AML-193 (cell line): ENCODE measurements around the gene CEP350.
"Not testable (repeated sequence)": the region's sequence is repeated elsewhere in the genome, so short reads cannot be mapped to it uniquely, and the experiment has no call there.

Experiments used
- DNase-seq, 2 experiments: peaks; one replicate each; lab custom pipeline; 2025; lab: John Stamatoyannopoulos, UW

Gene CEP350

DNA sequence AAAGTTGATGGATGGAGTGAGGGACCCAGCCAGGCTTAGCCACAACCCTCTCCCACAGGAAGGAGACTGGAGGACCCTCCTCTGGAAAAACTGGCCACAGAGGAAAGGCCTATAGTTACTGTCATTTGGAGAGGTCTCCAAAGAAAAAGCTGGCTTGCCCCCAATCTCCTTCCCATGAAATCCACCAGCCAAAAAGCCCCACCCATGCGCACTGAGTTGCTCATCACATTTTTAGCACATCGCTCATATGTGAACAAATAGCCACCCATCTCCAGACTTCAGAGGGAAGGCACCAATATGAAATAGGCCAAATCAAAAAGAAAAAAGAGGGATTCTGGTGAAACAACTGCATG lies 163.1 kb downstream of the CEP350 start:
- no peak for DNase-seq

DNA sequence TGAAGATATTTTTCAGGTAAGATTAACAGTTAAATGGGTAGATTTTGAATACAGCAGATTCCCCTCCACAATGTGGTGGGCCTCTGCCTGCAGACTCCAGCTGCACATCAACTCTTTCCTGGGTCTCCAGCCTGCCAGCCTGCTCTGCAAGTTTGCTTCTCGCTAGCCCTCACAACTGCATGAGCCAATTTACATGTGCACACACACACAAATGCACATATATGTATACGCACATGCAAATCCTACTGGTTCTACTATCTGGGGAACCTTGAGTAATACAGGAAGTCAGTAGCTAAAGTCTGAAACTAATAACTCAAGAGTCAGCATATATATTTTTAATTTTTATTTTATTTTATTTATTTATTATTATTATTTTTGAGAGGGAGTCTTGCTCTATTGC lies 165.2 kb downstream of the CEP350 start:
- DNase-seq: no peak

DNA sequence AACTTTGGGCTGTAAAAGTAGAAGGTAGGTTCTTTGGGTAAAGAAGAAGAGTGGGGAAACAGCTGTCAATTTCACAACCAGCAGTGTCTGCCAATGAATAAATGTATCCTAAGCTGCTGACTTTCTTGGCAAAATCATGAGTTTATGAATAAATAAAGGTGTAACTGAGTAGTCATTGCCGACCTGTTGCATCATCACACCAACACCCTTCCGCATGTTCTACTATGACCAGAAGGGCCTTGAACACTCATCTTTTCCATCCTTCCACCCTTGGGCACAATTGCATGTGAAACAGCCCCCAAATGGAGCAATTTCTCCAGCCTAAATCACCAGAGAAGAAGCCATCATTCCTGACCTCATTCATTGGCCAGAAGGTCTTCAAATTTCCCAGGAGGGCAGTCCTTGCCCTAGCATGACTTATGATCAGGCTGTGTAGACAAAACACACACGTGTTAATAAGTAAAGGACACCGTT lies 168.9 kb downstream of the CEP350 start:
- no peak for DNase-seq

GRCh38 chr1:180130651-180131050 lies 176.0 kb downstream of the CEP350 start:
- no peak for DNase-seq

DNA sequence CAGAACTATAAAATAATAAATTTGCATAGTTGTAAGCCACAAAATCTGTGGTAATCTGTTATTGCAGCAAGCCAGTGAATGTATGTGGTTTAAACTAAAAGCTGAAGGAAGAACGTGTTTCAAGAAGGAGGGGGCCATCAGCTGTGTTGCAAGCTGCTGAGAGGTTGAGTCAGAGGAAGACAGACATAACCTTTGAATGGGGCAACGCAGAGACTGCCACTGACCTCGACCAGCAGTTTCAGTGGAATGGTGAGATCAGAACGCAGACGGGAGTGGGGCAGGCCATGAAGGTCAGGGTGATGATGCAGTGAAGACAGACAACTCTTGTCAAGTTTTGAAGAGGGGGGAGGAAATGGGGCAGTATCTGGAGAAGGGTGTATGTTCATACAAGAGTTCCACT lies 176.9 kb downstream of the CEP350 start:
- DNase-seq: peak; percentile 98 to 99

DNA sequence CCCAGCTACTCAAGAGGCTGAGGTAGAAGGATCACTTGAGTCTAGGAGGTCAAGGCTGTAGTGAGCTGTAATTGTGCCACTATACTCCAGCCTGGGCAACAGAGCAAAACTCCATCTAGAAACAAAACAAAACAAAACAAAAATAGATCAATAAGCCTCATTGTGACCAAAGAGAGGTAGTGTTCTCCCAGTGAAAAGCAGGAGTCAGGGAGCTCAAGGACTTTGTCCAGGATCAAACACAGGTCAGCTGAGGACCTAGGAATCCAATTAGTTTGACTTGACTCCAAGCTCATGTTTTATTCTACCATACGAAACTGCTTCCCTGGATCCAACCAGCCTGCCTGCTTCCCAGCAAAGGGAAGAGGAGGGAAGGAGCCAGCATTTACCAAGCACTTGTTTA lies 178.6 kb downstream of the CEP350 start:
- no peak for DNase-seq

GRCh38 chr1:180133688-180134087 lies 179.1 kb downstream of the CEP350 start:
- DNase-seq: not testable (repeated sequence)

DNA sequence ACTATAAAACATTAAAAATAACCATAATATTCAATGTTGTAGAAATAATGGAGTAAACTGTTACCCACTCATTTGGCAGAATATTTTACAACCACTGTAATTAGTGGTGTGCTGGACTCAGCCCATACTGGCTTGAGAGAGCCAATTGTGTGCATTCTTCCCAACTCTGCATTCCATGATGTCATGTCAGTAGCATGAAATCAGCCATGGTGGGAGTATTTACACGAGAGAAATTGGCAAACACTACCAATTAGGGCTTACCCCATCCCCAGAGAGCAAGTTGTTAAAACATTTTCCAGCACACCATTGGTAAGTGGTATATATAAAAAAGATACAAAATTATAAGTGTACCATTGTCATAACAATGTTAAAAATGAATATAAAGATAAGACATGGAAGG lies 180.9 kb downstream of the CEP350 start:
- no peak for DNase-seq

- no peak for DNase-seq
Observed at GRCh38 chr1:180136331-180136967, 181.8 kb downstream of the CEP350 start.

- DNase-seq: no peak
Observed at GRCh38 chr1:180136968-180137356, 182.4 kb downstream of the CEP350 start.

- no peak for DNase-seq
Observed at GRCh38 chr1:180137776-180138175, 183.2 kb downstream of the CEP350 start.

GRCh38 chr1:180141381-180141934 lies 186.8 kb downstream of the CEP350 start:
- no peak for DNase-seq

GRCh38 chr1:180143359-180143758 lies 188.7 kb downstream of the CEP350 start:
- DNase-seq: no peak

- DNase-seq: no peak
Observed at GRCh38 chr1:180144659-180145357, 190.2 kb downstream of the CEP350 start.

- no peak for DNase-seq
Observed at GRCh38 chr1:180145446-180145845, 190.8 kb downstream of the CEP350 start.

- DNase-seq: peak; percentile 57 to 71
Observed at GRCh38 chr1:180150982-180151381, 196.4 kb downstream of the CEP350 start.

- DNase-seq: no peak
Observed at GRCh38 chr1:180151508-180151907, 196.9 kb downstream of the CEP350 start.

- DNase-seq: no peak
Observed at GRCh38 chr1:180152588-180152987, 198.0 kb downstream of the CEP350 start.

GRCh38 chr1:180153032-180153431 lies 198.4 kb downstream of the CEP350 start:
- DNase-seq: no peak

- no peak for DNase-seq
Observed at GRCh38 chr1:180154003-180154324, 199.4 kb downstream of the CEP350 start.

GRCh38 chr1:180154325-180155181 lies 199.9 kb downstream of the CEP350 start, which contains the start of gene QSOX1:
TSS of gene QSOX1 (plus strand) at chr1:180154869. CDS start at chr1:180154908, 39 bp downstream.
- peak; percentile 74 to 82 for DNase-seq

DNA sequence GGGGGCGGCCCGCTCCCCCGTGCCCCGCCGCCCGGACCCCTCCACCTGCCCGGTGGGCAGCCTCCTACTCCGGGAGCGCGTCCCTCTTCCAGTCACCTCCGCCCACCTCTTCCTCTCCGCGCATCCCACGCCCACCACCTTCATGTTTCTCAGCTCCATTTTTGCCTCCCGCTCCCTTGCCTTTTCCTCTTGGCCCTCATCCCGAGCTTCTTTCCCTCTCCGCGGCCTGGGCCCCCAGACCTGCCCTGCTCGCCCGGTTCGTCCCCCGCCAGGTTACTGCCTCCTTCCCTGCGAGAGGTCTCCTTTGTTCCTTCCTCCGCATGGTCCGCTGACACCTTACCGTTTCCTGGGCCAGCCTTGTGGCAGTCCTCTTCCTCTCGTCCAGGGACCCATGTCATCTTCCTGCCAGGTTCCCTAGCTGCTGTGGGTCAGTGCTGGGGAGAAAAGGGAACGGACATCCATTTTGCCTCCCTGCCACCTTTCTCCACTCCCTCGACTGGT lies 200.6 kb downstream of the CEP350 start:
- DNase-seq: no peak
